Epithelial cell of proximal tubule (primary cell): ENCODE measurements around the gene NCS1. TPM values are rescaled to one million over a fixed set of nuclear protein-coding genes. Genes with fewer than 3 reads are reported as not detected.

Source experiments
- DNase-seq: peaks from one replicate; pipeline ENCODE4 v3.0.0-alpha.2; 2011; ENCODE audit warnings: low read depth
- H3K4me3 ChIP-seq: 2 replicates; pipeline ENCODE4 v1.5.1; 2011; ENCODE audit warnings: low read depth, mild to moderate bottlenecking, low read length
- CTCF ChIP-seq: conservative IDR thresholded peaks from 2 replicates; pipeline ENCODE4 v1.5.1; 2012; ENCODE audit warnings: low read depth, mild to moderate bottlenecking, low read length
- total RNA-seq: library from RNA; depleted of rRNA; stranded (reverse); fragments of >200 nt; gene quantifications from 2 replicates; pipeline ENCODE4 v1.2.3, GENCODE V29; 2015

NCS1 gene
- total RNA-seq, 1 donor from 2014 or later, result 48.8 TPM

DNA sequence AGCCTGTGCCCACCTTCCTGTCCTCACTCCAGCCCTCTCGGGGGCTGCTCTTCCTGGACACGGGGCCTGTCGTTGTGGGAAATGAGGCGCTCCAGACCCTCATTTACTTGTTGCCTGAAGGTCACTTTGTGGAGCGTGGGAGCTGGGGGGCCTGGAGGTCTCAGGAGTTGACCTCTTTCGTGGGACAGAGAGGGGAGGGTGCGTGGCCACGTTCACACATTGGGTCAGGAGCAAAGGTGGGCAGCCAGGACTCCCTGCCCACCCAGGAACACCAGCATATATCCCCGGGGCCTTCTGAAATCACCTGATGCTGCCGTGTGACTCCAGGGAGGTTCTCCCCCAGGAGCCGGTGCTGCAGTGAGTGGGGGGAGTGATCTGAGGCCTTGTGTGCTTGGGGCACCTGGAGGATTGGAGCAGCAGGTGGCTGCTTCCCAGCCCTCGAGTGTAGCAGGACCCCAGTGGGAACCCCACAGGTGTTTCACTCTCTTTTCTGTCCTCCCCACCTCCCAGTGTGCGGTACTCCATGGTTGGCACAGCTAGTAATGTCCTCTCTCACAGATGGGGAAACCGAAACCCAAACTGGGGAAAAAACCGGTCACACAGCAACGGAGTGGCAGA is 20.3 kb downstream of the NCS1 start:
- no peak overlapping the region for H3K4me3 ChIP-seq
- no peak for DNase-seq
- no peak for TF ChIP-seq CTCF

DNA sequence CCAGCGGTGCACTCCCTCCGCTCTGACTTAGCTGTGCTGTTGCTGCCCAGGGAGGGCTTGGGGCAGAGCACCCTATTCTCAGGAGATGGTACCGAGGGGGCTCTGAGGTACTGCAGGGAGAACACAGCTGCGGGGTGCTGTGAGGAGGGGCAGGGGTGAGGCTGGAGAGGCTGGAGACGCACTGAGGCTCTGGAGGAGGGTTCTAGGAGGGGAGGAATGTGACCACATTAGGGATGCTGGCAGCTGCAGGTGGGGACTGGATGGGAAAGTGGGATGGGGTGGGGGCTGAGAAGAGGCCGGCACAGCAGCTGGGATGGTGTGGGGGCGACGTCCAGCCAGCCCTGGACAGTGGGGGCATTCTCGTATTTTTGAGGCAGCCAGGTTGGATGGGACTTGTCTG is 20.9 kb downstream of the NCS1 start:
- no peak for TF ChIP-seq CTCF
- no peak overlapping the region for H3K4me3 ChIP-seq
- DNase-seq, result no peak

GRCh38 chr9:130193531-130194377 is 21.6 kb downstream of the NCS1 start:
- no peak for DNase-seq
- H3K4me3 ChIP-seq, result no peak overlapping the region
- TF ChIP-seq CTCF, result no peak

DNA sequence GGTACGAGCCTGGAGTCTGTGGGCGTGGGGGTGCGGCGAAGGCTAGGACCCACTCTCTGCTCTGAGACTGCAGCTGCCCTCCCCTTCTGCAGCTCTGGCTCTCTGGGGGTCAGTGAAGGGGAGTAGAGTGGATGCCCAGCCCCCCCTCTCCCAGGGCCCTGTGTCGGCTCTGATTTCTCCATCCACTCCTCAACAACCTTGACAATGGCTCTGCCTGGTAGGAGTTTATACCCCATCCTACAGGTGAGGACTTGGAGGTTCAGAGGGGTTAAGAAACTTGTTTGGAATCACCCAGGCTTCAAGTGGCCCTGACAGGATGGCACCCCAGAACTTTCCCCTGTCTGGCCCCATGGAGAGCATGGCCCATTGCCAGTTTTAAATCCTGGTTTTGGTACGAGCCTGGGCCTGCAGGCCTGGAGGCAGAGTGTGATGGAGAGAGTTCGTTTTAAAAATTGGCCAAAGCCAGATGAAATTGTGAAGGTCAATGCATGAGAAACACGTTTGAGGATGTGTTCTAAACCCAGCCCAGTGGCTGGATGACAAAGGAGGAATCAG is 22.3 kb downstream of the NCS1 start:
- no peak overlapping the region for H3K4me3 ChIP-seq
- no peak for TF ChIP-seq CTCF
- no peak for DNase-seq

DNA sequence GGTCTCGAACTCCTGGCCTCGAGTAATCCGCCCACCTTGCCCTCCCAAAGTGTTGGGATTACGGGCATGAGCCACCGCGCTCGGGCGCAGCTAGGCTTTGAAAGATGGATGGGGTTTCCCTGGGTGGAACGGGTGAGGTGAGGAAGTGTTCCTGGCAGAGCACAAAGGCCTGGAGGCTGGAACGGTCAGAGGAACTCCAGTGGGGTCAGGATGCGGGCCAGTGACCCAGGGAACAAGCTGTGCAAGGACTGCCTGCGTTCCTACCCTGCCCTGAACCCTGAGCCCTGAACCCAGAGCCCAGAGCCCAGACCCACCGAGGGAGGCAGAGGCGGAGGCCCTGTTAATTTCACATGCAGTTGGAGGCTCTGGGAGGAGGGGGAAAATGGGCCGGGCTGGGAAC is 23.4 kb downstream of the NCS1 start:
- no peak overlapping the region for H3K4me3 ChIP-seq
- no peak for TF ChIP-seq CTCF
- no peak for DNase-seq

DNA sequence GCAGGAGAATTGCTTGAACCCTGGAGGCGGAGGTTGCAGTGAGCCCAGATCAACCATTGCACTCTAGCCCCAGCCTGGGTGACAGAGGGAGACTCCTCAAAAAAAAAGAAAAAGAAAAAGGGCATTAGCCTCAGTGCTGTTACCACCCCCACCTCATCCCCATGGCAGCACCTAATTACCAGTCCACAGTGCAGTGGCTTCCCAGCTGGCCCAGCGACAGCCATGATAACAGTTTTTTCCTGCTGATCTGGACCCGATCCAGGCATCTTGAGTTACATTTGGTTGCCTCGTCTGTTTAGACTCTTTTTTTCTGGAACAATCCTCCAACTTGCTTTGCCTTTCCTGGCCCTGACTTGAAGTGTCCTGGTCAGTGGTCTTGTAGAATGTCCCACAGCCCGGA is 24.4 kb downstream of the NCS1 start:
- no peak for TF ChIP-seq CTCF
- no peak for DNase-seq
- no peak overlapping the region for H3K4me3 ChIP-seq
